ENCODE measurements around the gene NFE2L3. TPM values are rescaled to one million over a fixed set of nuclear protein-coding genes. Genes with fewer than 3 reads are reported as not detected.

NFE2L3 gene
- total and polyA plus RNA-seq, 2 donors (not counting 3 experiments of a cell fraction or from before 2014, with no cell fraction given), result 29.6 to 40.2 TPM

DNA sequence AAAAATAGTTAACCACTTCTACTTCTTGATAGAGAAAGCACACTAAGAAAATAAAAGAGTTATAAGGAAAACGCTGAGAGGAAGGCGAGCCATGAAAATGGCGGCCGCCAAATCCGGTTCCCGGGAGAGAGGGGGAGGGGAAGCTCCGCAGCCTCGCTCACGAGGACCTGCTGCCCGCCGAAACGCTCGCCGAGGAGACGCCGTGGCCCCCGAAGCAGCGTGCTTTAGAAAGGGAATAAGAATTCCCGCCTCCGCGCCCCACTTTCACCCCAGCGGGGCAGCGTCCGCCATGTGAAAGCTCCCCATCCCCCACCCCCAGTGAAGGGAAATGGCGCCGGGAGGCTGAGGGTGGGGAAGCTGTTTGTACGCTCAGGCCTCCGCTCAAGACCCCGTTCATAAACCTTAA lies 48.0 kb downstream of the NFE2L3 start:
- DNase-seq (ENCODE audit: low read depth, low spot score) (peak; percentile 69), FAIRE-seq (no peak)
- Histone ChIP-seq H2AFZ (ENCODE audit: low read depth, low read length) (no peak overlapping the region), H3K4me1 (ENCODE audit: control insufficient read depth, extremely low read depth, insufficient read depth, low read length) (peaks cover 41% of the 10 kb centered on the region), H4K20me1 (replicated peaks; ENCODE audit: control insufficient read depth, extremely low read depth, insufficient read depth, low read length) (peaks cover 42% of the 10 kb centered on the region), H3K9ac (replicated peaks; ENCODE audit: extremely low read depth, insufficient read depth, low read length) (peak overlapping the region; percentile 100), H3K36me3 (ENCODE audit: control insufficient read depth in 2 of 2, extremely low read depth in 1 of 2, insufficient read depth in 2 of 2, low read length in 2 of 2) (peaks cover 4 to 25% of the 10 kb centered on the region in 2 experiments), H3K4me3 (replicated peaks in 1 of 3; ENCODE audit: insufficient read depth in 1 of 3, low read depth in 1 of 3, low read length in 3 of 3) (peak overlapping the region; percentile 98 to 100 (median 98)), H3K4me2 (ENCODE audit: insufficient read depth, low read length) (no peak overlapping the region), H3K27ac (ENCODE audit: insufficient read depth, low read depth, low read length) (peak overlapping the region; percentile 97), H3K27me3 (ENCODE audit: control insufficient read depth in 2 of 2, insufficient read depth in 2 of 2, low read length in 2 of 2) (no peaks in the 10 kb centered on the region), H3K9me3 (replicated peaks; ENCODE audit: control insufficient read depth, insufficient read depth, low read length) (no peaks in the 10 kb centered on the region), H3K79me2 (ENCODE audit: control insufficient read depth, insufficient read depth, low read length) (peaks cover 89% of the 10 kb centered on the region), H3K9me1 (replicated peaks; ENCODE audit: control insufficient read depth, extremely low read depth, insufficient read depth, low read length) (no peaks in the 10 kb centered on the region)
- POLR2A ChIA-PET, result interaction anchor here (0.7 to 1.2 kb wide), 13 partner anchors 9 to 977 kb away, joined by 3 to 10 read pairs (median 4); partner anchors contain the start of genes HOXA7 and NFE2L3
- dilution Hi-C loops (cut with MboI; ENCODE audit: extremely low pct_ligation_motif_present, low sequenced_read_pairs), result no loop called here
- intact Hi-C loops (cut with micrococcal nuclease), result loop anchor here (1.0 to 10.0 kb wide), 8 partner anchors 46 to 1407 kb away; partner anchors contain the start of gene SKAP2
- BruUV-seq (replicated peaks), result TSS peak; percentile 23
- CTCF ChIA-PET, result interaction anchor here (0.6 to 4.4 kb wide), 10 partner anchors 11 to 468 kb away, joined by 3 to 98 read pairs (median 8); partner anchors contain the start of gene NFE2L3
- TF ChIP-seq JUN (IDR thresholded peaks at IDR 0.05; ENCODE audit: borderline replicate concordance, insufficient read depth, insufficient read length, low read depth) (no peak), EZH2 (IDR thresholded peaks at IDR 0.05; ENCODE audit: borderline replicate concordance, low read depth, low read length, severe bottlenecking) (no peak), GATA2 (IDR thresholded peaks at IDR 0.05; ENCODE audit: insufficient read depth, insufficient read length, low read depth, low read length) (no peak), POLR2A (IDR thresholded peaks at IDR 0.05; ENCODE audit: low read depth, low read length) (no peak)

DNA sequence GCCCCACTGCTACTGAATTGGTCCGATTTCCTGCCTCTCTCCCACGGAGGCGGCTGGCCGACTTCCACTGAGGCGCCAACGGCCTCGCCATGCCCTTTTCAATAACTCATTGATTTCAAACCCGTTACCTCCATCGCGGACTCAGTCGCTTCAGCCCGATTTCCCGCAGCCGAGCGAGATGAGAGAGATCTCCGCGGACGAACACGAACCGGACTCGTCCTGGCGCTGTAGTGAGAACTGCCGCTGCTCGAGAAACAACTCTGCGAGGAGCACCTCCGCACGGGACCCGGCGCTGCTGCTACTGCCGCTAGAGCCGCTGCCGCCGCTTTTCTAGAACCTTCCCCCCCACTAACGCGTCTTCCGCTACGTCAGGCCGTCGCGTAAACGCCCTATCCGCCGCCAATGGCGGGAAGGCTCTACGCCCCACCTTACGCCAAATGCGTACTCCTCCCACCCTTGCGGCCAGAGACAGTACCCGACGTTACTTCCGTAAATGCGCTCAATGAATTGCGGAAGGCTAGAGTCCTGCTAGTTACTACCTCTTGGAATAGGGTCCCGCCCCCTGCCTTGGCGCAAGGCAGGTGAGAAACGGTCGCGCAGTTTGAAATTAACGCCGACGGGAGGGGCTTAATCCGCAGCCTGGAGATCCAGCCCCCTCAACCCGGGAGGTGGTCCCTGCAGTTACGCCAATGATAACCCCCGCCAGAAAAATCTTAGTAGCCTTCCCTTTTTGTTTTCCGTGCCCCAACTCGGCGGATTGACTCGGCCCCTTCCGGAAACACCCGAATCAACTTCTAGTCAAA lies 48.6 kb downstream of the NFE2L3 start, which contains the start of gene HNRNPA2B1:
TSS of gene HNRNPA2B1 (minus strand) at position 303 of the 803 bp plus-strand sequence. CDS start at position 134, 169 bp downstream.
- Histone ChIP-seq H3K4me3 (replicated peaks in 1 of 3; ENCODE audit: insufficient read depth in 1 of 3, low read depth in 1 of 3, low read length in 3 of 3) (peak within 1 kb of the TSS; percentile 98 to 100 (median 98)), H3K79me2 (ENCODE audit: control insufficient read depth, insufficient read depth, low read length) (peaks cover 89% of the 10 kb centered on the region), H3K9me3 (replicated peaks; ENCODE audit: control insufficient read depth, insufficient read depth, low read length) (no peaks in the 10 kb centered on the region), H3K4me1 (ENCODE audit: control insufficient read depth, extremely low read depth, insufficient read depth, low read length) (peaks cover 40% of the 10 kb centered on the region), H3K4me2 (ENCODE audit: insufficient read depth, low read length) (peak within 1 kb of the TSS; percentile 35), H4K20me1 (replicated peaks; ENCODE audit: control insufficient read depth, extremely low read depth, insufficient read depth, low read length) (peaks cover 39% of the 10 kb centered on the region), H3K9me1 (replicated peaks; ENCODE audit: control insufficient read depth, extremely low read depth, insufficient read depth, low read length) (no peaks in the 10 kb centered on the region), H3K27me3 (ENCODE audit: control insufficient read depth in 2 of 2, insufficient read depth in 2 of 2, low read length in 2 of 2) (no peaks in the 10 kb centered on the region), H3K9ac (replicated peaks; ENCODE audit: extremely low read depth, insufficient read depth, low read length) (peak within 1 kb of the TSS; percentile 100), H3K27ac (ENCODE audit: insufficient read depth, low read depth, low read length) (peak within 1 kb of the TSS; percentile 97), H3K36me3 (ENCODE audit: control insufficient read depth in 2 of 2, extremely low read depth in 1 of 2, insufficient read depth in 2 of 2, low read length in 2 of 2) (peaks cover 4 to 19% of the 10 kb centered on the region in 2 experiments), H2AFZ (ENCODE audit: low read depth, low read length) (peak within 1 kb of the TSS; percentile 10)
- no peak for TF ChIP-seq EZH2 (IDR thresholded peaks at IDR 0.05; ENCODE audit: borderline replicate concordance, low read depth, low read length, severe bottlenecking)
- peak; percentile 100 for TF ChIP-seq POLR2AphosphoS5 (IDR thresholded peaks at IDR 0.05; ENCODE audit: insufficient read depth, low read depth, low read length)
- peak; percentile 100 for TF ChIP-seq POLR2A (IDR thresholded peaks at IDR 0.05; ENCODE audit: low read depth, low read length)
- dilution Hi-C loops (cut with MboI; ENCODE audit: extremely low pct_ligation_motif_present, low sequenced_read_pairs) (no loop called here), intact Hi-C loops (cut with micrococcal nuclease) (loop anchor here (1.0 to 10.0 kb wide), 8 partner anchors 46 to 1407 kb away; partner anchors contain the start of gene SKAP2)
- ChIA-PET POLR2A (interaction anchor here (0.7 to 1.4 kb wide), 15 partner anchors 10 to 976 kb away, joined by 3 to 10 read pairs (median 4); partner anchors contain the start of genes HOXA7 and NFE2L3), CTCF (interaction anchor here (0.6 to 4.4 kb wide), 12 partner anchors 12 to 308 kb away, joined by 3 to 98 read pairs (median 5); partner anchors contain the start of gene NFE2L3)
- DNase-seq (ENCODE audit: low read depth, low spot score) (peak; percentile 99), FAIRE-seq (peak; percentile 87)
- no TSS peak for BruUV-seq (replicated peaks)

Measured in endothelial cell of umbilical vein (primary cell).